SU-DHL-6 (cell line): Measurements from ENCODE around the gene DNAAF1.

Source experiments
- H2AFZ ChIP-seq: fragments of 200-600 bp; sonication (generic); 2 replicates; pipeline ENCODE4 v1.6.1; 2014; ENCODE audit warnings: low read depth, mild to moderate bottlenecking, moderate library complexity, mixed read lengths, antibody characterized with exemption, low read length; ENCODE audit not compliant: severe bottlenecking
- H3F3A ChIP-seq: fragments of 200-600 bp; shearing (Covaris generic); 2 replicates; pipeline ENCODE4 v1.6.0; 2016; ENCODE audit warnings: antibody characterized with exemption, mild to moderate bottlenecking; ENCODE audit not compliant: insufficient read depth
- H3K27ac ChIP-seq: fragments of 200-600 bp; sonication (generic); 2 replicates; pipeline ENCODE4 v1.5.1; 2016; ENCODE audit warnings: low read depth, mild to moderate bottlenecking, low read length, moderate library complexity, mixed read lengths
- H3K27me3 ChIP-seq: fragments of 200-600 bp; sonication (generic), shearing (Covaris generic); 2 replicates; pipeline ENCODE4 v1.6.0; 2014; ENCODE audit warnings: mild to moderate bottlenecking, low read length
- H3K36me3 ChIP-seq: fragments of 200-600 bp; sonication (generic); 2 replicates; pipeline ENCODE4 v1.6.1; 2014; ENCODE audit warnings: mild to moderate bottlenecking, low read length, mixed read lengths
- H3K4me2 ChIP-seq: fragments of 300-600, 200-600 bp; shearing (Covaris generic), sonication (generic); 2 replicates; pipeline ENCODE4 v1.6.0; 2014; ENCODE audit warnings: low read length, low read depth, mild to moderate bottlenecking; ENCODE audit not compliant: poor library complexity, severe bottlenecking
- H3K4me3 ChIP-seq: fragments of 200-600 bp; sonication (generic); 2 replicates; pipeline ENCODE4 v1.5.1; 2014; ENCODE audit warnings: antibody characterized with exemption, low read length, mild to moderate bottlenecking, mixed read lengths; ENCODE audit not compliant: insufficient read depth, poor library complexity, severe bottlenecking
- H3K79me2 ChIP-seq: fragments of 200-600 bp; sonication (generic); 2 replicates; pipeline ENCODE4 v1.6.1; 2014; ENCODE audit warnings: mild to moderate bottlenecking, low read length, moderate library complexity; ENCODE audit not compliant: insufficient read depth
- H3K9ac ChIP-seq: fragments of 200-600 bp; sonication (generic); 2 replicates; pipeline ENCODE4 v1.7.0; 2014; ENCODE audit warnings: mild to moderate bottlenecking, low read length
- H3K9me2 ChIP-seq: fragments of 200-600 bp; sonication (generic); replicated peaks from 2 replicates; pipeline ENCODE4 v1.6.1; 2014; ENCODE audit warnings: low read length; ENCODE audit not compliant: insufficient read depth
- H3K9me3 ChIP-seq: fragments of 200-600 bp; sonication (generic); 2 replicates; pipeline ENCODE4 v1.6.1; 2014; ENCODE audit warnings: low read length, mixed read lengths; ENCODE audit not compliant: insufficient read depth
- H4K20me1 ChIP-seq: fragments of 200-600 bp; sonication (generic); 2 replicates; pipeline ENCODE4 v1.6.1; 2014; ENCODE audit warnings: low read depth, mild to moderate bottlenecking, antibody characterized with exemption, low read length, moderate library complexity, mixed read lengths
- EZH2phosphoT487 ChIP-seq: fragments of 200-600 bp; sonication (generic), shearing (Covaris generic); conservative IDR thresholded peaks from 2 replicates; pipeline ENCODE4 v1.6.1; 2018; ENCODE audit warnings: mild to moderate bottlenecking, antibody characterized with exemption, low read length, moderate library complexity, mixed read lengths
- TF ChIP-seq, protein P1 (sequence below): fragments of 200-600 bp; sonication (generic); IDR thresholded peaks from one replicate; pipeline ENCODE4 v1.5.1; 2017; ENCODE audit warnings: antibody characterized with exemption, mild to moderate bottlenecking, low read length, moderate library complexity; ENCODE audit not compliant: insufficient read depth, poor library complexity, severe bottlenecking

DNAAF1 gene

GRCh38 chr16:84144209-84144858, 774 bp upstream of the DNAAF1 start:
- H3K36me3 ChIP-seq, result no peaks in the 10 kb centered on the region
- no peaks in the 10 kb centered on the region for H3K27me3 ChIP-seq
- peaks cover 22% of the 10 kb centered on the region; the same call in 1 of the 2 replicates for H3K79me2 ChIP-seq
- H3K27ac ChIP-seq, result peak overlapping the region; percentile 47; the same call in 1 of the 2 replicates
- H3K4me2 ChIP-seq, result peak overlapping the region; percentile 85
- peak overlapping the region; percentile 69 for H3K4me3 ChIP-seq
- H4K20me1 ChIP-seq, result no peaks in the 10 kb centered on the region
- peak overlapping the region; percentile 31 for H2AFZ ChIP-seq
- TF ChIP-seq, protein P1, sequence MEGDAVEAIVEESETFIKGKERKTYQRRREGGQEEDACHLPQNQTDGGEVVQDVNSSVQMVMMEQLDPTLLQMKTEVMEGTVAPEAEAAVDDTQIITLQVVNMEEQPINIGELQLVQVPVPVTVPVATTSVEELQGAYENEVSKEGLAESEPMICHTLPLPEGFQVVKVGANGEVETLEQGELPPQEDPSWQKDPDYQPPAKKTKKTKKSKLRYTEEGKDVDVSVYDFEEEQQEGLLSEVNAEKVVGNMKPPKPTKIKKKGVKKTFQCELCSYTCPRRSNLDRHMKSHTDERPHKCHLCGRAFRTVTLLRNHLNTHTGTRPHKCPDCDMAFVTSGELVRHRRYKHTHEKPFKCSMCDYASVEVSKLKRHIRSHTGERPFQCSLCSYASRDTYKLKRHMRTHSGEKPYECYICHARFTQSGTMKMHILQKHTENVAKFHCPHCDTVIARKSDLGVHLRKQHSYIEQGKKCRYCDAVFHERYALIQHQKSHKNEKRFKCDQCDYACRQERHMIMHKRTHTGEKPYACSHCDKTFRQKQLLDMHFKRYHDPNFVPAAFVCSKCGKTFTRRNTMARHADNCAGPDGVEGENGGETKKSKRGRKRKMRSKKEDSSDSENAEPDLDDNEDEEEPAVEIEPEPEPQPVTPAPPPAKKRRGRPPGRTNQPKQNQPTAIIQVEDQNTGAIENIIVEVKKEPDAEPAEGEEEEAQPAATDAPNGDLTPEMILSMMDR, result peak; percentile 33
- TF ChIP-seq EZH2phosphoT487, result no peak
- H3K9me2 ChIP-seq, result no peaks in the 10 kb centered on the region
- H3K9me3 ChIP-seq, result no peaks in the 10 kb centered on the region
- H3F3A ChIP-seq, result peaks cover 5% of the 10 kb centered on the region; the same call in 1 of the 2 replicates
- peak overlapping the region; percentile 80 for H3K9ac ChIP-seq

DNA sequence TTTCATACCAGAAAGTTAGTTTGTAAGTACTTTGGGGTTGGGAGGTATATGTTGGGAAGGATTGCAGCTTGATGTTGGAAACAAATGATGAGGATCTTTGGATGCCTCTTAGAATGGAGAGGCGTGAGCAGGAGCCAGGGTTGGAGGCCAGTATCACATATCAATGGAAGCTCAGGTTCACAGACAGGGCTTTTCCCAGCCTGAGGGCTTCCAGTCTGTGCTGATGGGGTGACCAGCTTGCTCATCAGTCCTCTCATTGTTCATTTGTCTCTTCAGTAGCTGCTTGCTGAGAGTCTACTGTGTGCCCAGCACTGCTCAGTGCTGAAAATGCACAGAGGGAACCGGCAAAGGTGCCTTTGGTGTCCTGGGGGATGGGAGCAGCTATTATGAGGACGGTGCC, 5.8 kb downstream of the DNAAF1 start:
- Histone ChIP-seq H4K20me1 (no peaks in the 10 kb centered on the region), H3F3A (no peaks in the 10 kb centered on the region), H3K9me2 (no peaks in the 10 kb centered on the region), H3K4me2 (no peak overlapping the region), H2AFZ (no peak overlapping the region), H3K79me2 (no peaks in the 10 kb centered on the region), H3K4me3 (no peak overlapping the region), H3K9me3 (no peaks in the 10 kb centered on the region), H3K27ac (no peak overlapping the region), H3K27me3 (no peaks in the 10 kb centered on the region), H3K36me3 (no peaks in the 10 kb centered on the region), H3K9ac (no peak overlapping the region)
- TF ChIP-seq, protein P1, result no peak
- no peak for TF ChIP-seq EZH2phosphoT487

DNA sequence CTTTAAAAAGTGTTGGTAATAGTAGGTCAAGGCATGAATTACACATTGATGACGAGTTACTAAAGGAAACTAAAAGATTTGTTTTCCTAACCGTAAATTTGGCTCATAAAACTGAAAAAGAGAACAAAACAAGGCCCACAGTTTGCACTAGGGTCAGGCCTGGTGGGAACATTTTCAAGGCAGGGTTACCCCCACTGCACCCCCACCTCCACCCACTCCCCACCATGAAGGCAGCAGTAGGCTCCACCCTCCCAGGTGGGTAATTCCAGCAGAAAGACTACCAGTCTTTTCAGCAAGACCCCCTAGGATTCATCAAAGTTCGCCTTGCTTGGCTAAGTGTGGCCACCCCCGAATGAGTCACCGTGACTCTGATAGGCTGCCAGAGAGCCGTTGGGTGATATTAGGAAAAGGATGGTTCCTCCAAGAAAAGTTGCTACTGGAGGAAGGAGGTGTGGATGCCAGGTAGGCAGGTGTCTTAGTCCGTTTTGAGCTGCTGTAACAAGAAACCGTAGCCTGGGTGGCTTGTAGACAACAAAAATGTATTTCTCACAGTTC, 8.6 kb downstream of the DNAAF1 start:
- TF ChIP-seq EZH2phosphoT487, result no peak
- TF ChIP-seq, protein P1, result no peak
- no peak overlapping the region for H2AFZ ChIP-seq
- H3K9me2 ChIP-seq, result no peaks in the 10 kb centered on the region

More for the DNA sequence above, 8.6 kb downstream of the DNAAF1 start:
- no peaks in the 10 kb centered on the region for H3F3A ChIP-seq
- H3K27ac ChIP-seq, result no peak overlapping the region
- H3K79me2 ChIP-seq, result no peaks in the 10 kb centered on the region
- H3K4me2 ChIP-seq, result no peak overlapping the region
- H4K20me1 ChIP-seq, result no peaks in the 10 kb centered on the region
- H3K36me3 ChIP-seq, result no peaks in the 10 kb centered on the region
- H3K27me3 ChIP-seq, result no peaks in the 10 kb centered on the region
- no peak overlapping the region for H3K9ac ChIP-seq
- H3K4me3 ChIP-seq, result no peak overlapping the region
- H3K9me3 ChIP-seq, result no peaks in the 10 kb centered on the region
